Astrocyte (in vitro differentiated cells and primary cell): ENCODE data around the gene EN2. TPM values are rescaled to one million over a fixed set of nuclear protein-coding genes. Genes with fewer than 3 reads are reported as not detected.

Experiments
- DNase-seq: peaks from one replicate; pipeline ENCODE4 v3.0.0-alpha.2; 2010; ENCODE audit warnings: low read depth
- FAIRE-seq: peaks from 2 replicates; lab custom pipeline; 2011; peaks lifted over from hg19 to GRCh38; lab: Jason Lieb, UNC
- H2AFZ ChIP-seq: 2 replicates; pipeline ENCODE4 v1.6.0; 2012; ENCODE audit warnings: low read depth, low read length, inconsistent platforms
- H3K27ac ChIP-seq: 2 replicates; pipeline ENCODE4 v1.5.1; 2011; ENCODE audit warnings: low read depth, low read length, inconsistent platforms
- H3K27me3 ChIP-seq: 2 replicates; pipeline ENCODE4 v1.6.0; 2011; ENCODE audit warnings: low read length, inconsistent platforms; ENCODE audit not compliant: insufficient read depth
- H3K36me3 ChIP-seq: 2 replicates; pipeline ENCODE4 v1.5.1; 2011; ENCODE audit warnings: low read length, inconsistent platforms; ENCODE audit not compliant: insufficient read depth
- H3K4me1 ChIP-seq: 2 replicates; pipeline ENCODE4 v1.5.1; 2011; ENCODE audit warnings: low read length, inconsistent platforms; ENCODE audit not compliant: insufficient read depth
- H3K4me2 ChIP-seq: 2 replicates; pipeline ENCODE4 v1.6.0; 2012; ENCODE audit warnings: low read length, inconsistent platforms
- H3K4me3 ChIP-seq: 2 replicates; pipeline ENCODE4 v1.5.1; 2011; ENCODE audit warnings: low read depth, mild to moderate bottlenecking, low read length, inconsistent platforms; ENCODE audit not compliant: insufficient read depth
- H3K79me2 ChIP-seq: 2 replicates; pipeline ENCODE4 v1.6.0; 2012; ENCODE audit warnings: mild to moderate bottlenecking, low read length, inconsistent platforms; ENCODE audit not compliant: insufficient read depth
- H3K9ac ChIP-seq: 2 replicates; pipeline ENCODE4 v1.6.0; 2012; ENCODE audit warnings: mild to moderate bottlenecking, low read length, inconsistent platforms
- H3K9me3 ChIP-seq: 2 replicates; pipeline ENCODE4 v1.5.1; 2012; ENCODE audit warnings: low read depth, mild to moderate bottlenecking, low read length, inconsistent platforms; ENCODE audit not compliant: insufficient read depth
- H4K20me1 ChIP-seq: 2 replicates; pipeline ENCODE4 v1.6.0; 2012; ENCODE audit warnings: low read length, inconsistent platforms; ENCODE audit not compliant: insufficient read depth
- H3K27ac Mint-ChIP-seq: one replicate; pipeline ENCODE4 v1.8.0; 2021; ENCODE audit warnings: mild to moderate bottlenecking, mixed read lengths; ENCODE audit not compliant: unreplicated experiment
- H3K27me3 Mint-ChIP-seq: one replicate; pipeline ENCODE4 v1.8.0; 2021; ENCODE audit warnings: low read depth, mixed read lengths; ENCODE audit not compliant: unreplicated experiment
- H3K36me3 Mint-ChIP-seq: one replicate; pipeline ENCODE4 v1.8.0; 2021; ENCODE audit warnings: low read depth, mixed read lengths; ENCODE audit not compliant: unreplicated experiment
- H3K4me1 Mint-ChIP-seq: one replicate; pipeline ENCODE4 v1.8.0; 2021; ENCODE audit warnings: low read depth, mixed read lengths; ENCODE audit not compliant: unreplicated experiment
- H3K4me3 Mint-ChIP-seq: one replicate; pipeline ENCODE4 v1.8.0; 2021; ENCODE audit warnings: mild to moderate bottlenecking, moderate library complexity, mixed read lengths; ENCODE audit not compliant: unreplicated experiment
- H3K9me3 Mint-ChIP-seq: one replicate; pipeline ENCODE4 v1.8.0; 2021; ENCODE audit warnings: mild to moderate bottlenecking, mixed read lengths; ENCODE audit not compliant: unreplicated experiment
- CTCF ChIP-seq: IDR thresholded peaks from 2 replicates; pipeline ENCODE4 v1.5.1; 2011; ENCODE audit warnings: low read depth, mild to moderate bottlenecking, inconsistent platforms, low read length, moderate library complexity; ENCODE audit not compliant: insufficient read depth
- EZH2 ChIP-seq: IDR thresholded peaks from 2 replicates; pipeline ENCODE4 v1.6.1; 2012; ENCODE audit warnings: mild to moderate bottlenecking, low read length, inconsistent platforms; ENCODE audit not compliant: insufficient read depth
- total RNA-seq: library from RNA; stranded (reverse); gene quantifications from 2 replicates; pipeline ENCODE4 v1.2.1, GENCODE V29; 2021

The EN2 gene
- total RNA-seq, 1 donor from 2014 or later: not detected

GRCh38 chr7:155513543-155514285 lies 55.8 kb downstream of the EN2 start:
- Histone ChIP-seq H3K4me2 (no peak overlapping the region), H3K4me1 (no peaks in the 10 kb centered on the region), H3K27me3 (peaks cover 42% of the 10 kb centered on the region), H3K27ac (no peak overlapping the region), H3K36me3 (no peaks in the 10 kb centered on the region), H3K79me2 (no peaks in the 10 kb centered on the region), H3K4me3 (no peak overlapping the region), H2AFZ (no peak overlapping the region), H3K9me3 (no peaks in the 10 kb centered on the region), H4K20me1 (no peaks in the 10 kb centered on the region), H3K9ac (no peak overlapping the region)
- no peak overlapping the region for H3K27ac Mint-ChIP-seq
- FAIRE-seq (no peak), DNase-seq (no peak)
- peaks cover 87% of the 10 kb centered on the region for H3K27me3 Mint-ChIP-seq
- peaks cover 7% of the 10 kb centered on the region for H3K4me1 Mint-ChIP-seq
- TF ChIP-seq CTCF (no peak), EZH2 (no peak)
- H3K9me3 Mint-ChIP-seq: peaks cover 12% of the 10 kb centered on the region
- no peaks in the 10 kb centered on the region for H3K36me3 Mint-ChIP-seq
- H3K4me3 Mint-ChIP-seq: no peak overlapping the region

GRCh38 chr7:155514296-155514695 lies 56.4 kb downstream of the EN2 start:
- Histone ChIP-seq H3K4me1 (no peaks in the 10 kb centered on the region), H3K9me3 (no peaks in the 10 kb centered on the region), H4K20me1 (no peaks in the 10 kb centered on the region), H3K27me3 (peaks cover 36% of the 10 kb centered on the region), H3K9ac (no peak overlapping the region), H3K79me2 (no peaks in the 10 kb centered on the region), H3K4me3 (no peak overlapping the region), H3K27ac (no peak overlapping the region), H3K4me2 (no peak overlapping the region), H2AFZ (no peak overlapping the region), H3K36me3 (no peaks in the 10 kb centered on the region)
- no peak for FAIRE-seq
- TF ChIP-seq CTCF (no peak), EZH2 (no peak)
- no peaks in the 10 kb centered on the region for H3K36me3 Mint-ChIP-seq
- H3K27me3 Mint-ChIP-seq: peaks cover 86% of the 10 kb centered on the region
- H3K9me3 Mint-ChIP-seq: peaks cover 8% of the 10 kb centered on the region
- no peak for DNase-seq
- H3K4me3 Mint-ChIP-seq: no peak overlapping the region
- peaks cover 5% of the 10 kb centered on the region for H3K4me1 Mint-ChIP-seq
- no peak overlapping the region for H3K27ac Mint-ChIP-seq

Other genes starting within 250 kb of the EN2 start
- gene INSIG1, start 160.3 kb upstream of the EN2 start, total RNA-seq: 37.7 and 55.7 TPM in 2 replicates
- gene CNPY1, start 88.4 kb downstream of the EN2 start, total RNA-seq: not detected in 2 replicates
- gene RBM33, start 186.5 kb downstream of the EN2 start, total RNA-seq: 50.5 and 53.3 TPM in 2 replicates